Neuronal stem cell (in vitro differentiated cells): ENCODE measurements around the gene CLDN15.

ENCODE experiments used
- DNase-seq: peaks from one replicate; pipeline ENCODE4 v3.0.0-alpha.2; 2013; ENCODE audit warnings: low spot score
- H2AFZ ChIP-seq: one replicate; pipeline ENCODE4 v1.6.1; 2013; ENCODE audit warnings: mild to moderate bottlenecking, low read length, inconsistent platforms
- H2AK5ac ChIP-seq: 2 replicates; pipeline ENCODE4 v1.6.1; 2013; ENCODE audit warnings: low read depth, mild to moderate bottlenecking, inconsistent platforms, low read length, moderate library complexity, mixed read lengths
- H2BK120ac ChIP-seq: 2 replicates; pipeline ENCODE4 v1.6.1; 2013; ENCODE audit warnings: low read depth, mild to moderate bottlenecking, inconsistent platforms, low read length, moderate library complexity, mixed read lengths
- H2BK12ac ChIP-seq: one replicate; pipeline ENCODE4 v1.6.1; 2013; ENCODE audit warnings: low read length, inconsistent platforms
- H2BK15ac ChIP-seq: 2 replicates; pipeline ENCODE4 v1.6.1; 2013; ENCODE audit warnings: mild to moderate bottlenecking, low read length, inconsistent platforms, mixed read lengths
- H2BK5ac ChIP-seq: one replicate; pipeline ENCODE4 v1.6.1; 2013; ENCODE audit warnings: inconsistent platforms, mild to moderate bottlenecking, low read length, moderate library complexity
- H3K14ac ChIP-seq: one replicate; pipeline ENCODE4 v1.6.1; 2013; ENCODE audit warnings: low read length, inconsistent platforms
- H3K18ac ChIP-seq: 2 replicates; pipeline ENCODE4 v1.6.1; 2013; ENCODE audit warnings: low read length, inconsistent platforms
- H3K23ac ChIP-seq: 2 replicates; pipeline ENCODE4 v1.6.1; 2013; ENCODE audit warnings: low read depth, mild to moderate bottlenecking, mixed read lengths, low read length, inconsistent platforms; ENCODE audit not compliant: poor library complexity
- H3K27ac ChIP-seq: replicated peaks from 3 replicates; pipeline ENCODE4 v1.5.1; 2013; ENCODE audit warnings: low read length, inconsistent platforms
- H3K27me3 ChIP-seq, 3 experiments: 2 replicates each; pipeline ENCODE4 v1.6.1; 2013; ENCODE audit warnings: low read length in 3 of 3, mild to moderate bottlenecking in 2 of 3, inconsistent platforms in 1 of 3, low read depth in 1 of 3, mixed read lengths in 1 of 3, moderate library complexity in 1 of 3; ENCODE audit not compliant: control insufficient read depth in 3 of 3, insufficient read depth in 3 of 3
- H3K36me3 ChIP-seq, 2 donors: replicated peaks in 1 of 2; 2 replicates each; pipeline ENCODE4 v1.6.1; 2013; ENCODE audit warnings: low read length in 2 of 2; ENCODE audit not compliant: control insufficient read depth in 2 of 2, insufficient read depth in 2 of 2
- H3K4ac ChIP-seq: 2 replicates; pipeline ENCODE4 v1.6.1; 2013; ENCODE audit warnings: inconsistent platforms, mild to moderate bottlenecking, low read length, moderate library complexity
- H3K4me1 ChIP-seq, 2 donors: 1 replicate in 1 of 2; 2 replicates in 1 of 2; pipeline ENCODE4 v1.6.1; 2013; ENCODE audit warnings: low read length in 2 of 2, low read depth in 1 of 2; ENCODE audit not compliant: control insufficient read depth in 2 of 2, insufficient read depth in 1 of 2
- H3K4me2 ChIP-seq: one replicate; pipeline ENCODE4 v1.6.1; 2013; ENCODE audit warnings: mild to moderate bottlenecking, low read length, inconsistent platforms; ENCODE audit not compliant: insufficient read depth, poor library complexity, severe bottlenecking
- H3K4me3 ChIP-seq, 2 donors: 2 replicates each; pipeline ENCODE4 v1.5.1; 2013; ENCODE audit warnings: low read length in 2 of 2, mild to moderate bottlenecking in 2 of 2, inconsistent platforms in 1 of 2, moderate library complexity in 1 of 2
- H3K79me1 ChIP-seq: one replicate; pipeline ENCODE4 v1.6.1; 2013; ENCODE audit warnings: low read depth, mild to moderate bottlenecking, inconsistent platforms, low read length, moderate library complexity
- H3K9ac ChIP-seq: one replicate; pipeline ENCODE4 v1.6.1; 2013; ENCODE audit warnings: mild to moderate bottlenecking, low read depth, low read length, inconsistent platforms; ENCODE audit not compliant: poor library complexity
- H3K9me3 ChIP-seq, 2 donors: replicated peaks in 1 of 2; 2 replicates each; pipeline versions ENCODE3 to v1.6.1; 2013; ENCODE audit warnings: low read length in 2 of 2, mild to moderate bottlenecking in 2 of 2, inconsistent platforms in 1 of 2, low read depth in 1 of 2, mixed read lengths in 1 of 2, moderate library complexity in 1 of 2; ENCODE audit not compliant: control insufficient read depth in 2 of 2, insufficient read depth in 1 of 2
- H4K8ac ChIP-seq: one replicate; pipeline ENCODE4 v1.6.1; 2013; ENCODE audit warnings: low read depth, mild to moderate bottlenecking, inconsistent platforms, low read length, moderate library complexity
- H4K91ac ChIP-seq: one replicate; pipeline ENCODE4 v1.6.1; 2013; ENCODE audit warnings: low read length, low read depth, mild to moderate bottlenecking, inconsistent platforms; ENCODE audit not compliant: poor library complexity
- WGBS, 2 donors: extraction: QIAGEN DNeasy Blood & Tissue Kit; methylation state at CpG; one replicate each; pipeline ENCODE4 v1.1.7; 2013; ENCODE audit warnings: missing lambda C conversion rate in 2 of 2, mixed read lengths in 1 of 2; ENCODE audit not compliant: insufficient read length in 2 of 2, insufficient replicate concordance in 1 of 2; ENCODE audit errors: extremely low coverage in 2 of 2; 5-methylcytosine and 5-hydroxymethylcytosine counted together

CLDN15 gene

GRCh38 chr7:101243646-101244374, 6.2 kb upstream of the CLDN15 start:
- Histone ChIP-seq H3K9me3 (no peaks in the 10 kb centered on the region), H4K91ac (peak overlapping the region; percentile 77), H3K14ac (no peak overlapping the region), H3K79me1 (peaks cover 12% of the 10 kb centered on the region), H3K36me3 (peaks cover 9 to 47% of the 10 kb centered on the region in 2 donors), H3K4me3 (peak overlapping the region; percentile 94 to 95), H3K4me2 (peak overlapping the region; percentile 100), H3K27ac (no peak overlapping the region), H2BK12ac (no peak overlapping the region), H2BK120ac (no peak overlapping the region), H3K4ac (no peak overlapping the region), H3K9ac (peak overlapping the region; percentile 89), H3K4me1 (peaks cover 7 to 9% of the 10 kb centered on the region in 2 donors), H3K18ac (no peak overlapping the region), H2AK5ac (peak overlapping the region; percentile 77), H4K8ac (no peak overlapping the region), H3K27me3 (no peaks in the 10 kb centered on the region), H2AFZ (peak overlapping the region; percentile 92), H2BK5ac (peak overlapping the region; percentile 16), H2BK15ac (no peak overlapping the region), H3K23ac (peak overlapping the region; percentile 61)
- WGBS, 2 donors = no CpG with 5 or more reads among the region's 28 CpGs
- DNase-seq = no peak

- H3K14ac ChIP-seq = no peak overlapping the region
- H3K4me1 ChIP-seq = peaks cover 7 to 9% of the 10 kb centered on the region in 2 donors
- H2BK12ac ChIP-seq = no peak overlapping the region
- H4K8ac ChIP-seq = no peak overlapping the region
- H3K36me3 ChIP-seq = peaks cover 17 to 56% of the 10 kb centered on the region in 2 donors
- no peaks in the 10 kb centered on the region for H3K27me3 ChIP-seq
- no peak overlapping the region for H2BK15ac ChIP-seq
- H3K9me3 ChIP-seq = no peaks in the 10 kb centered on the region
- H3K27ac ChIP-seq = no peak overlapping the region
- no peak overlapping the region for H2AK5ac ChIP-seq
- H2AFZ ChIP-seq = no peak overlapping the region
- H3K79me1 ChIP-seq = peaks cover 14% of the 10 kb centered on the region
- H2BK120ac ChIP-seq = no peak overlapping the region
- no peak for DNase-seq
- H3K4ac ChIP-seq = no peak overlapping the region
- H3K23ac ChIP-seq = no peak overlapping the region
- H3K4me3 ChIP-seq = no peak overlapping the region
- no peak overlapping the region for H4K91ac ChIP-seq
- H3K18ac ChIP-seq = no peak overlapping the region
- no peak overlapping the region for H3K9ac ChIP-seq
- no peak overlapping the region for H2BK5ac ChIP-seq
- H3K4me2 ChIP-seq = no peak overlapping the region
- no CpG with 5 or more reads among the region's 16 CpGs for WGBS, 2 donors
Observed at GRCh38 chr7:101241443-101242349, 4.1 kb upstream of the CLDN15 start.

DNA sequence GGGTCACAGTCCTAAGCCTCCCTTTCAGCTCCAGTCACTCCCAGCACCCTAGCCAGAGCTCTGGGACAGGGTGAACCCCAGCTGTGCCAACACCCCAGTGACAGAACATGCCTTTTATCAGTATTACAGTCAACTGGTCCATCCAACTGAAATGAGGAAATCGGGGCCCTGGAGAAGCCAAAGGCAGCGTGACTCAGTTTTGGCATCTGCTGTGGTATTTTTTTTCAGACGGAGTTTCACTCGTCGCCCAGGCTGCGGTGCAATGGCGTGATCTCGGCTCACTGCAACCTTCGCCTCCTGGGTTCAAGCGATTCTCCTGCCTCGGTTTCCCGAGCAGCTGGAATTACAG, 3.4 kb upstream of the CLDN15 start:
- WGBS, 2 donors = no CpG with 5 or more reads among the region's 12 CpGs

More for the DNA sequence above, 3.4 kb upstream of the CLDN15 start:
- H3K36me3 ChIP-seq = peaks cover 17 to 56% of the 10 kb centered on the region in 2 donors
- H3K14ac ChIP-seq = no peak overlapping the region
- no peak overlapping the region for H2BK12ac ChIP-seq
- H4K8ac ChIP-seq = no peak overlapping the region
- peaks cover 14% of the 10 kb centered on the region for H3K79me1 ChIP-seq
- no peak overlapping the region for H4K91ac ChIP-seq
- no peak overlapping the region for H2AK5ac ChIP-seq
- H2BK120ac ChIP-seq = no peak overlapping the region
- H3K4ac ChIP-seq = no peak overlapping the region
- H3K9ac ChIP-seq = no peak overlapping the region
- no peak overlapping the region for H3K4me2 ChIP-seq
- no peak overlapping the region for H2AFZ ChIP-seq
- H3K23ac ChIP-seq = no peak overlapping the region
- H3K9me3 ChIP-seq = no peaks in the 10 kb centered on the region
- H3K27ac ChIP-seq = no peak overlapping the region
- H3K4me1 ChIP-seq = peaks cover 7 to 9% of the 10 kb centered on the region in 2 donors
- no peak overlapping the region for H3K4me3 ChIP-seq
- no peak overlapping the region for H2BK15ac ChIP-seq
- H3K27me3 ChIP-seq = no peaks in the 10 kb centered on the region
- no peak for DNase-seq
- H3K18ac ChIP-seq = no peak overlapping the region
- H2BK5ac ChIP-seq = no peak overlapping the region
